ENCODE results near the gene RBBP5. TPM values are rescaled to one million over a fixed set of nuclear protein-coding genes. Genes with fewer than 3 reads are reported as not detected.

RBBP5 gene
- total and polyA plus RNA-seq, 2 of the 4 experiments (the other 2 are of a cell fraction) = 7.3 to 37.5 TPM

GRCh38 chr1:205062319-205062718 is 59.5 kb downstream of the RBBP5 start:
- H3K9ac ChIP-seq (ENCODE audit: low read depth, low read length) = no peak overlapping the region
- H3K9me1 ChIP-seq (ENCODE audit: insufficient read depth, low read length) = no peaks in the 10 kb centered on the region
- in situ Hi-C loops (cut with MboI; ENCODE audit: low sequenced_read_pairs) (loop anchor here (5.0 kb wide), 1 partner anchor 75 kb away; no protein-coding TSS in a partner anchor), dilution Hi-C loops (cut with HindIII; ENCODE audit: low sequenced_read_pairs, unreplicated experiment) (no loop called here), intact Hi-C loops (cut with micrococcal nuclease) (no loop called here)
- no peak overlapping the region for H3K23ac ChIP-seq (ENCODE audit: low read depth, low read length)
- H3K14ac ChIP-seq (replicated peaks; ENCODE audit: low read depth, low read length) = no peak overlapping the region
- H2BK120ac ChIP-seq (ENCODE audit: low read depth, low read length) = no peak overlapping the region
- H2BK20ac ChIP-seq (ENCODE audit: low read depth, low read length) = no peak overlapping the region
- no peaks in the 10 kb centered on the region for H3K36me3 ChIP-seq (ENCODE audit: control insufficient read depth, insufficient read depth, low read length)
- no peak overlapping the region for H3K4ac ChIP-seq (ENCODE audit: low read depth, low read length)
- H3K79me1 ChIP-seq (ENCODE audit: low read depth in 1 of 2, low read length in 2 of 2) = no peaks in the 10 kb centered on the region
- ATAC-seq (ENCODE audit: low read depth) (no peak), DNase-seq (no peak)
- no TSS peak for BruUV-seq (replicated peaks)
- H2BK15ac ChIP-seq (ENCODE audit: low read depth, low read length) = no peak overlapping the region
- H2BK5ac ChIP-seq (ENCODE audit: low read depth, low read length, poor library complexity, severe bottlenecking) = no peak overlapping the region
- no peak overlapping the region for H3K18ac ChIP-seq (ENCODE audit: low read depth, low read length)
- peaks cover 12% of the 10 kb centered on the region for H3K27me3 ChIP-seq (ENCODE audit: control insufficient read depth, insufficient read depth, low read length)
- no peak overlapping the region for H4K8ac ChIP-seq (ENCODE audit: low read depth in 2 of 2, low read length in 2 of 2)
- H3K4me2 ChIP-seq (ENCODE audit: low read depth, low read length) = no peak overlapping the region
- no peaks in the 10 kb centered on the region for H4K20me1 ChIP-seq (ENCODE audit: insufficient read depth, low read length)
- no peak overlapping the region for H4K91ac ChIP-seq (ENCODE audit: insufficient read depth, low read depth, low read length)
- 40% methylated on average over 1 of the region's 8 CpGs; no CpG with 5 or more reads in 1 of the 2 experiments for WGBS, 2 experiments (ENCODE audit: extremely low coverage in 2 of 2, insufficient read length in 1 of 2)
- ChIA-PET CTCF (interaction anchor here (0.7 to 2.9 kb wide), 18 partner anchors 8 to 194 kb away, joined by 3 to 31 read pairs (median 4); no protein-coding TSS in a partner anchor), POLR2A (ENCODE audit: unreplicated experiment) (no interaction called here)
- no peaks in the 10 kb centered on the region for H3K9me3 ChIP-seq (ENCODE audit: control insufficient read depth, insufficient read depth, low read length)
- no peak overlapping the region for H4K5ac ChIP-seq (ENCODE audit: low read depth, low read length)
- no peaks in the 10 kb centered on the region for H3K4me1 ChIP-seq (ENCODE audit: control insufficient read depth, insufficient read depth, low read length)
- no peak overlapping the region for H3K4me3 ChIP-seq (ENCODE audit: insufficient read depth, low read depth, low read length)
- no peak overlapping the region for H3K27ac ChIP-seq (ENCODE audit: insufficient read depth, low read length)
- H2AK5ac ChIP-seq (ENCODE audit: low read depth, low read length) = no peak overlapping the region
- H2AFZ ChIP-seq (replicated peaks; ENCODE audit: low read length, poor library complexity) = no peak overlapping the region
- TF ChIP-seq POLR2A (IDR thresholded peaks at IDR 0.05; ENCODE audit: low read depth, low read length) (no peak), BHLHE40 (IDR thresholded peaks at IDR 0.05; ENCODE audit: low read depth, low read length) (no peak), FOS (IDR thresholded peaks at IDR 0.05; ENCODE audit: low read depth, low read length) (no peak), CHD1 (IDR thresholded peaks at IDR 0.05; ENCODE audit: low read depth, low read length) (no peak), CEBPB (IDR thresholded peaks at IDR 0.05; ENCODE audit: low read depth, low read length) (no peak), MXI1 (IDR thresholded peaks at IDR 0.05; ENCODE audit: borderline replicate concordance, low read depth, low read length) (no peak), NFE2L2 (IDR thresholded peaks at IDR 0.05; ENCODE audit: low read depth, low read length) (no peak), RCOR1 (IDR thresholded peaks at IDR 0.05; ENCODE audit: insufficient replicate concordance, low read length) (no peak), MAFK (IDR thresholded peaks at IDR 0.05; ENCODE audit: low read depth, low read length) (no peak), MAZ (IDR thresholded peaks at IDR 0.05; ENCODE audit: borderline replicate concordance, low read depth, low read length) (no peak)
- TF ChIP-seq, protein P1, sequence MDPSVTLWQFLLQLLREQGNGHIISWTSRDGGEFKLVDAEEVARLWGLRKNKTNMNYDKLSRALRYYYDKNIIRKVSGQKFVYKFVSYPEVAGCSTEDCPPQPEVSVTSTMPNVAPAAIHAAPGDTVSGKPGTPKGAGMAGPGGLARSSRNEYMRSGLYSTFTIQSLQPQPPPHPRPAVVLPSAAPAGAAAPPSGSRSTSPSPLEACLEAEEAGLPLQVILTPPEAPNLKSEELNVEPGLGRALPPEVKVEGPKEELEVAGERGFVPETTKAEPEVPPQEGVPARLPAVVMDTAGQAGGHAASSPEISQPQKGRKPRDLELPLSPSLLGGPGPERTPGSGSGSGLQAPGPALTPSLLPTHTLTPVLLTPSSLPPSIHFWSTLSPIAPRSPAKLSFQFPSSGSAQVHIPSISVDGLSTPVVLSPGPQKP (IDR thresholded peaks at IDR 0.05; ENCODE audit: borderline replicate concordance, low read depth, low read length) = no peak
- TF ChIP-seq, protein P2, sequence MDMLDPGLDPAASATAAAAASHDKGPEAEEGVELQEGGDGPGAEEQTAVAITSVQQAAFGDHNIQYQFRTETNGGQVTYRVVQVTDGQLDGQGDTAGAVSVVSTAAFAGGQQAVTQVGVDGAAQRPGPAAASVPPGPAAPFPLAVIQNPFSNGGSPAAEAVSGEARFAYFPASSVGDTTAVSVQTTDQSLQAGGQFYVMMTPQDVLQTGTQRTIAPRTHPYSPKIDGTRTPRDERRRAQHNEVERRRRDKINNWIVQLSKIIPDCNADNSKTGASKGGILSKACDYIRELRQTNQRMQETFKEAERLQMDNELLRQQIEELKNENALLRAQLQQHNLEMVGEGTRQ (IDR thresholded peaks at IDR 0.05; ENCODE audit: low read depth, low read length) = no peak
- no peak overlapping the region for H2AK9ac ChIP-seq (replicated peaks; ENCODE audit: low read depth, low read length, poor library complexity)
- H3K56ac ChIP-seq (ENCODE audit: extremely low read depth, insufficient read depth, low read length) = no peak overlapping the region

Measured in IMR-90 (cell line).